Natural killer cell (primary cell): ENCODE measurements around the gene GLT6D1. TPM values are rescaled to one million over a fixed set of nuclear protein-coding genes. Genes with fewer than 3 reads are reported as not detected.

Source experiments
- ATAC-seq, 3 donors: fragments of 150-1000 bp in 2 of 3; fragments of 200-7000 bp in 1 of 3; cut with Tn5 transposase; 1 replicate in 1 of 3; 2 replicates in 2 of 3; pipeline ENCODE4 v1.10.0; 2021; ENCODE audit warnings: mild to moderate bottlenecking in 2 of 3, moderate library complexity in 2 of 3
- DNase-seq, 2 donors: peaks; one replicate each; pipeline versions ENCODE4 v3.0.0 to v3.0.0-alpha.2; 2013 to 2021; ENCODE audit warnings: mixed read lengths in 1 of 2
- H3K27ac ChIP-seq: one replicate; pipeline ENCODE4 v1.5.1; 2013; ENCODE audit warnings: mild to moderate bottlenecking, low read length
- H3K27me3 ChIP-seq: one replicate; pipeline ENCODE4 v1.6.1; 2013; ENCODE audit warnings: low read length; ENCODE audit not compliant: control insufficient read depth, insufficient read depth
- H3K36me3 ChIP-seq: one replicate; pipeline ENCODE4 v1.6.1; 2013; ENCODE audit warnings: low read length; ENCODE audit not compliant: control insufficient read depth, insufficient read depth
- H3K4me1 ChIP-seq: one replicate; pipeline ENCODE4 v1.6.1; 2013; ENCODE audit warnings: low read length; ENCODE audit not compliant: control insufficient read depth, insufficient read depth
- H3K4me3 ChIP-seq: one replicate; pipeline ENCODE4 v1.5.1; 2013; ENCODE audit warnings: low read length
- H3K9me3 ChIP-seq: one replicate; pipeline ENCODE4 v1.6.1; 2013; ENCODE audit warnings: low read length; ENCODE audit not compliant: control insufficient read depth, insufficient read depth
- H3K27ac Mint-ChIP-seq, 2 donors: one replicate each; pipeline ENCODE4 v1.8.0; 2022; ENCODE audit warnings: mild to moderate bottlenecking in 2 of 2, mixed read lengths in 2 of 2, moderate library complexity in 1 of 2
- H3K27me3 Mint-ChIP-seq, 2 donors: one replicate each; pipeline ENCODE4 v1.8.0; 2022; ENCODE audit warnings: low read depth in 2 of 2, mixed read lengths in 2 of 2
- H3K36me3 Mint-ChIP-seq: one replicate; pipeline ENCODE4 v1.8.0; 2022; ENCODE audit warnings: mixed read lengths
- H3K4me1 Mint-ChIP-seq, 2 donors: one replicate each; pipeline ENCODE4 v1.8.0; 2022; ENCODE audit warnings: mixed read lengths in 2 of 2
- H3K4me3 Mint-ChIP-seq: one replicate; pipeline ENCODE4 v1.8.0; 2022; ENCODE audit warnings: mild to moderate bottlenecking, moderate library complexity, mixed read lengths
- H3K9me3 Mint-ChIP-seq, 2 donors: one replicate each; pipeline ENCODE4 v1.8.0; 2022; ENCODE audit warnings: mixed read lengths in 2 of 2
- WGBS: methylation state at CpG from one replicate; pipeline ENCODE4 v1.1.7; 2013; ENCODE audit warnings: missing lambda C conversion rate; ENCODE audit not compliant: insufficient coverage; 5-methylcytosine and 5-hydroxymethylcytosine counted together
- intact Hi-C: fragments of 100-400 bp; cut with micrococcal nuclease; formaldehyde crosslinking; loops from one replicate; pipeline ENCODE4 v1.14.2; 2022
- total RNA-seq, 4 donors: library from RNA; stranded (reverse); fragments of 120-200 nt in 1 of 4; gene quantifications; one replicate each; pipeline versions ENCODE4 v1.2.3 to v1.2.4, GENCODE V29; 2013 to 2022
- TF ChIP-seq, protein P1 (sequence below): fragments of 200-600 bp; IDR thresholded peaks from one replicate; pipeline ENCODE4 v1.8.0; 2022; ENCODE audit warnings: antibody characterized with exemption

GLT6D1 gene
- total RNA-seq, 3 donors from 2014 or later (not counting 1 experiment from before 2014, with no cell fraction given): not detected

DNA sequence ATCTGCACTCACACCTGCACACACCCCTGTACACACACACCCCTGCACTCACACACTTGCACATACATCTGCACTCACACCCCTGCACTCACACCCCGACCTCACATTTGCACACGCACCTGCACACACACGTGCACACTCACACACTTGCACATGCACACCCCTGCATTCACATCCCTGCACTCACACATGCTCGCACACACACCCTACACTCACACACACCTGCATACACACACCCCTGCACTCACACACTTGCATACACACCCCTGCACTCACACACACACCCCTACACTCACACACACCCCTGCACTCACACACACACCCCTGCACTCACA is 27.5 kb downstream of the GLT6D1 start:
- Mint-ChIP-seq H3K9me3 (peaks cover 0 to 2% of the 10 kb centered on the region in 2 donors), H3K4me3 (no peak overlapping the region), H3K27ac (no peak overlapping the region), H3K4me1 (no peaks in the 10 kb centered on the region), H3K27me3 (no peaks in the 10 kb centered on the region), H3K36me3 (no peaks in the 10 kb centered on the region)
- ATAC-seq (no peak), DNase-seq (no peak)
- TF ChIP-seq, protein P1, sequence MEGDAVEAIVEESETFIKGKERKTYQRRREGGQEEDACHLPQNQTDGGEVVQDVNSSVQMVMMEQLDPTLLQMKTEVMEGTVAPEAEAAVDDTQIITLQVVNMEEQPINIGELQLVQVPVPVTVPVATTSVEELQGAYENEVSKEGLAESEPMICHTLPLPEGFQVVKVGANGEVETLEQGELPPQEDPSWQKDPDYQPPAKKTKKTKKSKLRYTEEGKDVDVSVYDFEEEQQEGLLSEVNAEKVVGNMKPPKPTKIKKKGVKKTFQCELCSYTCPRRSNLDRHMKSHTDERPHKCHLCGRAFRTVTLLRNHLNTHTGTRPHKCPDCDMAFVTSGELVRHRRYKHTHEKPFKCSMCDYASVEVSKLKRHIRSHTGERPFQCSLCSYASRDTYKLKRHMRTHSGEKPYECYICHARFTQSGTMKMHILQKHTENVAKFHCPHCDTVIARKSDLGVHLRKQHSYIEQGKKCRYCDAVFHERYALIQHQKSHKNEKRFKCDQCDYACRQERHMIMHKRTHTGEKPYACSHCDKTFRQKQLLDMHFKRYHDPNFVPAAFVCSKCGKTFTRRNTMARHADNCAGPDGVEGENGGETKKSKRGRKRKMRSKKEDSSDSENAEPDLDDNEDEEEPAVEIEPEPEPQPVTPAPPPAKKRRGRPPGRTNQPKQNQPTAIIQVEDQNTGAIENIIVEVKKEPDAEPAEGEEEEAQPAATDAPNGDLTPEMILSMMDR: no peak
- Histone ChIP-seq H3K9me3 (no peaks in the 10 kb centered on the region), H3K27me3 (no peaks in the 10 kb centered on the region), H3K27ac (no peak overlapping the region), H3K4me1 (no peaks in the 10 kb centered on the region), H3K4me3 (no peak overlapping the region), H3K36me3 (no peaks in the 10 kb centered on the region)
- 16% methylated on average over 4 of the region's 4 CpGs for WGBS
- intact Hi-C loops: no loop called here

- intact Hi-C loops: no loop called here
- Mint-ChIP-seq H3K27ac (no peak overlapping the region), H3K4me3 (no peak overlapping the region), H3K36me3 (no peaks in the 10 kb centered on the region), H3K27me3 (no peaks in the 10 kb centered on the region), H3K9me3 (peaks cover 0 to 2% of the 10 kb centered on the region in 2 donors), H3K4me1 (no peaks in the 10 kb centered on the region)
- Histone ChIP-seq H3K4me3 (no peak overlapping the region), H3K36me3 (no peaks in the 10 kb centered on the region), H3K9me3 (no peaks in the 10 kb centered on the region), H3K27me3 (no peaks in the 10 kb centered on the region), H3K4me1 (no peaks in the 10 kb centered on the region), H3K27ac (no peak overlapping the region)
- TF ChIP-seq, protein P1: no peak
- ATAC-seq (no peak), DNase-seq (no peak)
- 79% methylated on average over 7 of the region's 7 CpGs for WGBS
These were observed 28.0 kb downstream of the GLT6D1 start for GRCh38 chr9:135611142-135611874.

- no peaks in the 10 kb centered on the region for H3K9me3 ChIP-seq
- H3K4me1 Mint-ChIP-seq: no peaks in the 10 kb centered on the region
- no peak for ATAC-seq
- 77% methylated on average over 13 of the region's 13 CpGs for WGBS
- H3K36me3 ChIP-seq: no peaks in the 10 kb centered on the region
- H3K9me3 Mint-ChIP-seq: peaks cover 0 to 2% of the 10 kb centered on the region in 2 donors
- no peak overlapping the region for H3K27ac ChIP-seq
- no peak overlapping the region for H3K27ac Mint-ChIP-seq
- no peak for DNase-seq
- intact Hi-C loops: no loop called here
- H3K27me3 ChIP-seq: no peaks in the 10 kb centered on the region
- no peak overlapping the region for H3K4me3 ChIP-seq
- no peaks in the 10 kb centered on the region for H3K27me3 Mint-ChIP-seq
- no peaks in the 10 kb centered on the region for H3K4me1 ChIP-seq
- no peak overlapping the region for H3K4me3 Mint-ChIP-seq
- TF ChIP-seq, protein P1: no peak
- H3K36me3 Mint-ChIP-seq: no peaks in the 10 kb centered on the region
These were observed 28.8 kb downstream of the GLT6D1 start for GRCh38 chr9:135610290-135611141.
